ENCODE results near the gene TRNT1.

The TRNT1 gene

GRCh38 chr3:3179407-3180094 is 52.8 kb downstream of the TRNT1 start, which contains the start of gene CRBN:
CRBN (minus strand) TSS chr3:3179691; CDS start chr3:3179687, 4 bp downstream.
- peak; percentile 94 for DNase-seq

- DNase-seq: peak; percentile 72
Observed at GRCh38 chr3:3180456-3180855, 53.7 kb downstream of the TRNT1 start.

GRCh38 chr3:3184876-3185275 is 58.1 kb downstream of the TRNT1 start:
- no peak for DNase-seq

GRCh38 chr3:3189102-3189727 is 62.5 kb downstream of the TRNT1 start:
- DNase-seq: no peak

- no peak for DNase-seq
Observed at GRCh38 chr3:3189961-3190360, 63.2 kb downstream of the TRNT1 start.

GRCh38 chr3:3191675-3192285 is 65.0 kb downstream of the TRNT1 start:
- DNase-seq: no peak

- DNase-seq: no peak
Observed at GRCh38 chr3:3192286-3192675, 65.5 kb downstream of the TRNT1 start.

GRCh38 chr3:3194861-3195260 is 68.1 kb downstream of the TRNT1 start:
- DNase-seq: no peak

GRCh38 chr3:3196148-3196861 is 69.6 kb downstream of the TRNT1 start:
- no peak for DNase-seq
